Omental fat pad (tissue), 4 donors: ENCODE results near the gene RALGPS1. TPM values are rescaled to one million over a fixed set of nuclear protein-coding genes. Genes with fewer than 3 reads are reported as not detected.

Experiments used
- ATAC-seq: fragments of 150-250 bp; one replicate; pipeline ENCODE4 v1.9.1; 2016; ENCODE audit warnings: mild to moderate bottlenecking, moderate library complexity; ENCODE audit not compliant: low FRiP score
- DNase-seq: peaks from one replicate; pipeline ENCODE4 v3.0.0-alpha.2; 2019; ENCODE audit warnings: low spot score
- total RNA-seq, 4 donors: library from RNA; depleted of rRNA; stranded (reverse); fragments of >200 nt; gene quantifications; one replicate each; pipeline ENCODE4 v1.1.0, GENCODE V29; 2016
- TF ChIP-seq, protein P1 (sequence below), 3 donors: fragments of 450-650 bp; IDR thresholded peaks; one replicate each; pipeline ENCODE4 v1.5.1; 2016 to 2017; ENCODE audit warnings: antibody characterized with exemption in 3 of 3, mild to moderate bottlenecking in 3 of 3, moderate library complexity in 2 of 3

RALGPS1 gene
- total RNA-seq, 4 donors from 2014 or later, result 4.0 to 15.3 (median 4.8) TPM

DNA sequence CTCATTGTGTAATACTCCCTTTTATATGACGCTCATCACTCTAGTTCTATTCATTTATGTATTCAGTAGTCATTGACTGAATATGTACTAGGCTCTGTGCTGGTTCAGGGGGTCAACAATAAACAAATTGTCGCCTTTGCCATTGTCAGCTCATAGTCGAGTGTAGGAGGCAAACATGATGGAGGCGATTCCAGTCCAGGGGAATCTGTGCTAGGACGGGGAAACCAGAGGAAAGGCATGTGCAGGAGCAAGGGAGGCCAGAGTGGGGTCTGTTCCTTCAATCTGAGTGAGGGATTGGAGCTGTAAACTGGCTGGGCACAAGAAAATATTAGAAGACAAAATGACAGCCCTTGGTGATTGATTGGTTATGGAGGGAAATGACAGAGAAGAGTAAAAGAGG is 123.9 kb downstream of the RALGPS1 start:
- ATAC-seq (no peak), DNase-seq (no peak)
- TF ChIP-seq, protein P1, sequence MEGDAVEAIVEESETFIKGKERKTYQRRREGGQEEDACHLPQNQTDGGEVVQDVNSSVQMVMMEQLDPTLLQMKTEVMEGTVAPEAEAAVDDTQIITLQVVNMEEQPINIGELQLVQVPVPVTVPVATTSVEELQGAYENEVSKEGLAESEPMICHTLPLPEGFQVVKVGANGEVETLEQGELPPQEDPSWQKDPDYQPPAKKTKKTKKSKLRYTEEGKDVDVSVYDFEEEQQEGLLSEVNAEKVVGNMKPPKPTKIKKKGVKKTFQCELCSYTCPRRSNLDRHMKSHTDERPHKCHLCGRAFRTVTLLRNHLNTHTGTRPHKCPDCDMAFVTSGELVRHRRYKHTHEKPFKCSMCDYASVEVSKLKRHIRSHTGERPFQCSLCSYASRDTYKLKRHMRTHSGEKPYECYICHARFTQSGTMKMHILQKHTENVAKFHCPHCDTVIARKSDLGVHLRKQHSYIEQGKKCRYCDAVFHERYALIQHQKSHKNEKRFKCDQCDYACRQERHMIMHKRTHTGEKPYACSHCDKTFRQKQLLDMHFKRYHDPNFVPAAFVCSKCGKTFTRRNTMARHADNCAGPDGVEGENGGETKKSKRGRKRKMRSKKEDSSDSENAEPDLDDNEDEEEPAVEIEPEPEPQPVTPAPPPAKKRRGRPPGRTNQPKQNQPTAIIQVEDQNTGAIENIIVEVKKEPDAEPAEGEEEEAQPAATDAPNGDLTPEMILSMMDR (IDR thresholded peaks at IDR 0.05), result no peak

DNA sequence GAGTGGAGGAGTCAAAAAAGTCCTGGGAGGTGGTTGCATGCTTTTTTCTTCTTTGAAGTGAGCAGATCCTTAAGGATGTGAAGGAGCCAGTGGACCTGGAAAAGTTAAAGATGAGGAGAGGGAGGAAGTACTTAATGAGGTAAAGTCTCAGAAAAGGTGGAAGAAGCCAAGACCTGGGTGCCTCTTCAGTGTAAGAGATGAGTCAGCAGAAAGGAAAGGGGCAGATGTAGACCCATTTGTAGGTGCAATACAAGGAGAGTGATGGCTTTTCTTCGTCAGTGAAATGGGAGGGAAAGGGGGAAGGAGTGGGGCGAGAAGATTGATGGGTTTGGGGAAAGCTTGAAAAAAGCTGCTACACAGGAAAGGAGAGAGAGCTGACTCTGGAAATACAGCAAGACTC is 124.9 kb downstream of the RALGPS1 start:
- TF ChIP-seq, protein P1 (IDR thresholded peaks at IDR 0.05), result no peak
- no peak for DNase-seq
- ATAC-seq, result no peak

DNA sequence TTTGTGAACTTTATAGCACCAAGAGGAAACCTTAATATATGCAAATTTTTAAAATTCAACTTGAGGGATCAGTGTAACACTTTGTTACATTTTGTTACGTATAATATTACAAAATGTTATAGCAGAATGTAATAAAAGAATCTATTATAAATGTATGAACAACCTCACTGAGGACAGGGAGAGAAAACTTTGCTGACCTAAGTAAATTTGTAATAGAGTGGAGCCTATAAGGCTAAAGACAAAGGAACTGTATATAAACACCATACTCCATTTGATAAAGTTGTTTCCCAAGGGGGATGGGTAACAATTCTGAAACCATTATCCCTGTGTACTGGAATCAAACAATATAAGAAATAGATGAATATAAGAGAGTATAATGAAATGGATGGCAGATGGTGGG is 130.6 kb downstream of the RALGPS1 start:
- TF ChIP-seq, protein P1 (IDR thresholded peaks at IDR 0.05), result no peak
- ATAC-seq, result no peak
- DNase-seq, result no peak

DNA sequence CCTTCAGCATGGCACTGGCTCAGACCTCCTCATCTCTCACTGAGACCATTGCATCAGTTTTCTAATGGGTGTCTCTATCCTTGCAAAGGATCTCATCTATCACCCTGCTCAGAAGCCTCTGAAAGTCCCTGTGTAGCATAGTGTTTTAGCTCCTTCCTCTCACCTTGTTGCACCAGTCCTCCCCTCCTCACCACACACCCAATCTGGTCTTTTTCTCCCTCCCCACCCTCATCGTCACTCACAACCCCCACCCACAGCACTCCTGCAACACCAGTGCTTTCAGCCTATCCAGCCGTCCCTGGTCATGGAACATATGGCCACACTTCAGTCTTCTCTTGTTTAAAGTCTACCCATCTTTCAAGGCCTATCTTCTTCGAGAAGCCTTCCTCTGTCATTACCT is 133.4 kb downstream of the RALGPS1 start:
- DNase-seq (no peak), ATAC-seq (no peak)
- TF ChIP-seq, protein P1 (IDR thresholded peaks at IDR 0.05), result no peak

DNA sequence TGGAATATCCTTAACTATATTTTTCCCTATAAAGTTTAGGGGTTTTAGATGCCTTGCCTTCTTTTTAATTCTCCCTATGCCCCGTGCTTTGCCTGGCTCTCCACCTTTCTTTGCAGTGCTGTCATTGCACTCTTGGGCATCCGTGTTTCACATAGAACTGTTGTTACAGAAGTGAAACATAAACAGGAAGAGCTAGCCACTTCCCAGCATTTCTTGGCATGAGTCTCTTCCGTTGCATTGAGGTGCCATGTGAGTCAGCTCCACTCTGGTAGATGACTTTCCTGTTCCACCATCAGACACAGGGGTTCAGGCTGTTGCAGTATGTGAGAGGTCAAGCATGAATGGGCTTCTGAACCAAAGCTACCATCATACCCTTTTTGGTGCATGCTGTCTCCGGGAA is 134.5 kb downstream of the RALGPS1 start:
- DNase-seq, result no peak
- peak; percentile 74 for ATAC-seq
- TF ChIP-seq, protein P1 (IDR thresholded peaks at IDR 0.05), result no peak

DNA sequence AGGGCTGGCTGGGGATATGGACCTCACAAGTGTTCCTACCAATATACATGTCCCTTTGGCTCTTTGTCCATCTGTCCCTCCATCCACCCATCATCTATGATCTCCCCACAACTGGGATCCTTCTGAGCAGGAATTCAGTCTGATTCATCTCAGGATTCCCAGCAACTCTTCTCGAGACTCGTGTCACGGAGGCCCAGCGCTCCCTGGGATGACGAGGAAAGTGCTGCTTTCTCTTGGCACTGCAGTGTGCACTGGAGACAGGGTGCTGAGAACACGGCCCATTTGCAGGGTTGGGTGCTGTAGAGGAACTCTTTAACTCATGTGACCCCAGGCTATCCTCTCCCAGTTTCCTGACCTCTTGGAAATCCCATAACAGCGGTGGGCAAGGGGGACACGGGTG is 135.0 kb downstream of the RALGPS1 start:
- ATAC-seq (no peak), DNase-seq (no peak)
- TF ChIP-seq, protein P1 (IDR thresholded peaks at IDR 0.05), result no peak

DNA sequence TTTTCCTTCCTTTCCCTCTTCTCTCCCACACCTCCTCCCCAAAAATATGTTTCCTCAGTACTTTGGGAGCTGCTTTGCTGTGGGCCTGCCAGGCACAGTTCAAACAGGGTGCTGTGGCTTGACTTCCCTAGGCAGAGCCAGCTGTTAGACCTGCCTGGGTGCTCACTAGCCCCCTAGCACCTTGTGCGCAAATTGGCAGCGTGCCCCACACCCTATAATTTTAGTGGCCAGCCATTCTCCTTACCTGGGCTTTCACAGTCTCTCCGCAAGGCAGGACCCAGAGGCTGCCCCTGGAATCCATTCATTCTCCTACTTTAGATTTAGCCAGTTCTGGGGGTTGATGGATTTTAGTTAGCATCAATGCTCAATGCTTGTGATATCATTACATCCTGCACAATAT is 135.6 kb downstream of the RALGPS1 start:
- ATAC-seq (no peak), DNase-seq (no peak)
- TF ChIP-seq, protein P1 (IDR thresholded peaks at IDR 0.05), result no peak
